ENCODE measurements around the gene GEMIN8.

GEMIN8 gene

DNA sequence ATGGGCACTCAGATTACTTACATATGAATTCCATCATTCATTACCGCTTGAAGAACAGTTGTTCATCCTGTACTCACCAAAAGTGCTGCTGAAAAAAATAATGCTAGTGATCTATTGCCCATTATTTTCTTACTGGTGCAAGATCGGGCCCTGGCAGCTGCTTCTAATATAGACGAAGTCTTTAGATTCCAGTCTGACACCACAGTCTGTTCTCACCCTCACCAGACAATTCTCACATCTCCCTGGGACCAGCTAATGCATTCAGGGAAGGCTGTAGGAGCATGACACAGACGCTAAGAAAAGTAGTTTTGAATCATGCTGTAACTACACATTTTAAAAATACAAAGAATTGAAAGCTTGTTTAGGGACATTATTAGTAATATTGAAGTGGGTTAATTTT lies 13.8 kb downstream of the GEMIN8 start:
- no peak for DNase-seq (ENCODE audit: low read depth in 2 of 2)

DNA sequence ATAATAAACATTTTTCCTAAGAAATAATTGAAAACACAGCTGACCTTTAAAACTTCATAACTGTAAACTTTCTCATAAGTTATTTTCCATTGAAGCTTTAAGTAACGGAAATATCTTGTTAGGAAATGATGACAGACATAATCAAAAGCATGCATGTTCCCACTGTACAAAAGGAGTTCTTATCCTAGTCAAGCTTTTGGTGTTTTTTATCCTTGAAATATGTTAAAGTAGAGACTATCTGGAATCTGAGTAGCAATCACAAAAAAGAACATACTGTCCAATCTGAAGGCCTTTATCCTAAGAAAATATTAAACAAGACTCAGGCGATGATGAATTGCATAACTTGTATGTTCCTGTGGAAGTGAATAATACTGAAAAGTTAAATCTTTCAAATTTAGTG lies 14.4 kb downstream of the GEMIN8 start:
- DNase-seq (ENCODE audit: low read depth in 2 of 2): no peak

DNA sequence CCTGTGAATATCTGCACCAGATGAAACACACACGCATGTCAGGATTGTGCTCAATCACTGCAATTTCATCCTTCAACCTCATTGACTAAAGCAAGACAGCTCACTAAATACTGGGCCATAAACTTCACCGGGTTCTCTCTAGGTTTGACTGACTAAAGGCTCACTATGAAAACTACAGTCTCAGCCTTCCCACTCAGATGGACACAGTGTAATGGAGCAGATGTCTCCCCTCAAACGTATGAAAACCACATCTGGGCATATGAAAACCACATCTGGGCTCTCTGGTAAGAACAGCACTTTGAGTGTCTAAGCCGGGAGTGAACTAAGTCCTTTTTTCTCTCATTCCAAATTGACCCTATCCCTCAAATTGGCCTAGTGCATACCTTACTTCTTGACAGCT lies 15.2 kb downstream of the GEMIN8 start:
- no peak for DNase-seq (ENCODE audit: low read depth in 2 of 2)

DNA sequence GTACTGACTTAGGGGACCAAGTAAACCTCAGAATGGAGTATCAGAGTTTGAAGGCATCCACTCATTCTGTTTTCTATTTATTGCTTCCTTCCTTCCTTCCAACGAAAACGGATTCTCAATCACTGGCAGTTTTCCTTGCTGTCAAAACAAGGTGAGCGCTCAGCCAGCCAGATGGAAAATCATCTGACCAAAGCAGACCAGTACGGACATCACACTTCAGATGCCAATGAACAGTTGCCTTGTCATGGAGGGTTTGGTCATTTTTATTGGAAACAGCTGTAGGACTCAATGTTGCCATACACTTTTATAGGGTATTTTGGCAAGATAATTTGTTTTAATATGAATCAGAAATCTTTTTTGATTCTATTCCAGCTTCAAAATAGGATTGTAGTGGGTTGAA lies 16.6 kb downstream of the GEMIN8 start:
- DNase-seq (ENCODE audit: low read depth in 2 of 2): no peak

DNA sequence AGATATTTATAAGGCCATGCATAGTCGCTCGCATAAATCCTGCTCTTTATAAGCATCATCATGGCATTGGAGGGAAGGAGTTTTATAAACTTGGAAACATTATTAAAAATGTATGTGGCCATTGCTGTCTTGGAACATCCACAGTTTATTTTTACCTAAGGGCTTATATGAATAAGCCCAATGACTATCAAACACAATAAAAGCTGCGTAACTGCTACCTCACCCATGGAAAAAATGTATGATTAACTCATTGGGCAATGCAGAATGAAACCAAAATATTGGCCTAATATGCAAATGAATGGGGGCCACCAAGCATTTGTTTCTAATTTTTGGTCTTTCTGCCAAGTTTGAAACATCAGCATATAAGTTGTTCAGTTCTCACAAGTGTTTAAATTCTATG lies 19.1 kb downstream of the GEMIN8 start:
- DNase-seq (ENCODE audit: low read depth in 2 of 2): no peak

DNA sequence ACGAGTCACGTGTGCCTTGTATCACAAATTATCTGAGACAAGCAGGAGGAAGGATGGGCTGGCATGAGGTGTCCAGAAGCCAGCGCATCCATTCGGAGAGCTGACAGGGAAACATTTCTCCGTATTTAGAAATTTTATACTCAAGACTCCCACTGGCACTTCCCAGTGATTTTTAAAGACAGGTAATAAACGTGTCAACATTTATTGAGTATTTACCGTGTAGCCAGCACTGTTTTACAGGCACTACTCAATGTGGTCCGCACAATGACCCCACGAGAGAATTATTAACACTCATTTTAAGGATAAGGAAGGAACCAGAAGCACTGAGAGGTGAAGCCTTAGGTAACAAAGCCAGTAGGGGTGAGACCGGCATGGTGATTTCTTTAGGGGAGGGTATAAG lies 23.2 kb downstream of the GEMIN8 start:
- DNase-seq (ENCODE audit: low read depth in 2 of 2): no peak

DNA sequence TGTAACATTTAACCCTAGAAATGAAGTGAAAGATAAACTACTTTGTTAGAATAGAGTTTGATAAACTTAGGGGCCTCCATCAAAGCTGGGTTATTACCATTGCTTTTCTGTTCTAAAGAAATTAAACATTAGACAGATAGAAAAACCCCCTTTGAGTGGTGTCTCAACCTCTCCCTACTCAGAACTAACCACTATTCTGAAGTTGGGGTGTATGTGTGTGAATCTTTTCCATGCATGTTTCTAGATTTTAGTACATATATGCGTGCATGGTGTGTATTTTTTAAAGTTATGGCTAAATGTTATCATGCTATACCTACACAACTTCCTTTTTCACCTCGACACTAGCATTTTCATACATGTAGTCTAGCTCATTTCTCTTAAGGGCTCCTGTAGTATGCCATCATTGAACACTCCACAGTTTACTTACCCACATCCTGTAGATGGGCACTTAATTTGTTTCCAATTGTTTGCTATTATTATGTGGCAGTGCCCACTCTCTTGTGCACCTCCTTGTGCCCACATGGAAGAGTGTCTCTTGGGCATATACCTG lies 25.7 kb downstream of the GEMIN8 start:
- no peak for DNase-seq (ENCODE audit: low read depth in 2 of 2)

DNA sequence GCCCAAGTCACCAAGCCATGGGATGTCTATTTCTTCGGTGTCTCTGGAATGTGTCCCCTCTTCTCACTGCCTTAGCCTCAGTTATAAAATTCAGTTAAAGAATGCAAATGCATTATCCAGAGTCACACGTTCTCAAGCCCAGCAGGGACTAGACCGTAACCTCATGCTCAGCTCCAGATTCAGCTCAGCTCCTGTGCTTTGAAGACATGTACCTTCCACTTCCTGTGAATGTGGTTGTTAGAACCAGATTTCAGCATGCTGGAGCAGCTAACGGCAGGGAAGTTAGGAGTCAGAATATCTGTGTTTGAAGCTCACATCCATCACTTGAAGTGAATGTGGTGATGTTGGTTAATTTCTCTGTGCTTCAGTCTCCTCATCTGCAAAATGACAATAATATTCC lies 26.7 kb downstream of the GEMIN8 start:
- no peak for DNase-seq (ENCODE audit: low read depth in 2 of 2)

DNA sequence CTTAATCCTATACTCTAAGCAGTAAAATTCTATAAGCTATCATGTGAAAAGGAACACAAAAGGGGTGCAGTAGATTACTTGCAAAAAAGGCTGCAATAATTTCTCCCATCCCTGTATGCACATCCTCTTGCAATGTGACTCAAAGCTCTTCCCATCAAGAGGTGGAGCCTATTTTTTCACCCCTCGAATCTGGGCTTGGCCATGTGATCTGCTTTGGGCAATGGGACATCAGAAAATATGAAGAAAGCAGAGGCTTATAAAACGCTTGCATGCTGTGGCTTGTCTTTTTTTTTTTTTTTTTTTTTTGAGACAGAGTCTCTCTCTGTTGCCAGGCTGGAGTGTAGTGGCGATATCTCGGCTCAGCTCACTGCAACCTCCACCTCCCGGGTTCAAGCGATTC lies 33.0 kb downstream of the GEMIN8 start:
- DNase-seq (ENCODE audit: low read depth in 2 of 2): no peak

DNA sequence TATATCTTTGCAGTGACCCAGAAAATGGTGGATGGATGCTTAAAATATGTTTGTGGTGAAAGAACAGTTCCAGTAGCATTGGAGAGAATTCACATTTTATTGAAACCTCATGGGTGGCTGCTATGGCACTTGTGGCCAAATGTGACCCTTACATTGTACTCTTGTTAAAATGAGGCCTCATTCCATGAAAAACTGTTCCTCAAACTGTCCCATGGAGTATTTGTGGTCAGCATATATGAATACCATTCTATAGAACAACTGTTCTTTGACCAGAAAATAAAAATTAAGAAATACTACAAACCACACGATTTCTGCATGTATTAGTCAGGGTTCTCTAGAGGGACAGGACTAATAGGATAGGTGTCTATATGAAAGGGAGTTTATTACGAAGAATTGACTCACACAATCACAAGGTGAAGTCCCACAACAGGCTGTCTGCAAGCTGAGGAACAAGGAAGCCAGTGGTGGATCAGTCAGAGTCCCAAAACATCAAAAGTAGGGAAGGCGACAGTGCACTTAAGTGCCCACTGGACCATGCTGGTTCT lies 35.1 kb downstream of the GEMIN8 start:
- no peak for DNase-seq (ENCODE audit: low read depth in 2 of 2)

DNA sequence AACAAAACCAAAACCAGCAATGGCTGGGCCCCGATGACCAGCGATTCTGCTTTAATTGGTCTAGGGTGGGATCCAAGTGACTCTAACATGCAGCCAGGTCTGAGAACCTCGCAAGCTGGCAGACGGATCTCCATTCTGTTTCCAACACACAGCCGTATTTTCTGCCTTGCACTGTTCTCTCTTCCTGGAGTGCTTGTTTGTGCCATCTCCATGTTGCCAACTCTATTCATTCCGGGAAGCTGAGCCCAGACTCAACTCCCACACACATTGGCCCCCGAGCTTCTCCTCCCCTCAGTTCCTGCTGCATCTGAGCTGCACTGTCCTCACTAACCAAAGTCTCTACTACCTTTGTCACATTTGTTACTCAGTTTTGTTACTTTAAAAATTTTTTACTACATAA lies 35.6 kb downstream of the GEMIN8 start:
- no peak for DNase-seq (ENCODE audit: low read depth in 2 of 2)

DNA sequence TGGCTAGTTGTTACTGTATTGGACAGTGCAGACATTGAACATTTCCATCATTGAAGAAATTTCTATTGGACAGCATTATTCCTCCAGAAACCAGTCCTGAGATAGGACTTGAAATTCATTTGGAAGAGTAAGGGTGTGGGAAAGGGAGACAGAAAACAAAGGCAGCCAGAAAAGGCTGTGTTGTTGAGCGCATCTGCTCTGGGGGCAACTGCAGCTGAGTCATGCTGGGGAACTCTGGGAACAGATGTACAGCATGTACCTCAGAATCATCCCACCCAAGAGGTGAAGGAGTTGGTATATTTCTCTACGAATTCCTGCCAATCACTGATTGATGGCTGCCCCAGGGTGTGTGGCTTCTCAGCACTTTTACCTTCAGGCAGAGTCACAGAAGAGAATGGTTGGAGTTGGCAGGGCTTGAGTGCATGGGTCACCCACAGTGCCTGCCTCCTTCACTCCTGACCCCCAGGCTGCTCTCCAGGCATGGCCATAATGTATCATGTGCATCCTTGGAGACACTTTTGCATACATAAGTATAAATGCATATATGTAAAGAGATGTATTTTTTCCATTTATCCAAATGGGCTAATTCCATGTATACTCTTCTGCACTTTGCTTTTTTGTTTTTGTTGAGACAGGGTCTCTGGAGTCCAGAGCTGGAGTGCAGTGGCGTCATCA lies 39.4 kb downstream of the GEMIN8 start:
- no peak for DNase-seq (ENCODE audit: low read depth in 2 of 2)

DNA sequence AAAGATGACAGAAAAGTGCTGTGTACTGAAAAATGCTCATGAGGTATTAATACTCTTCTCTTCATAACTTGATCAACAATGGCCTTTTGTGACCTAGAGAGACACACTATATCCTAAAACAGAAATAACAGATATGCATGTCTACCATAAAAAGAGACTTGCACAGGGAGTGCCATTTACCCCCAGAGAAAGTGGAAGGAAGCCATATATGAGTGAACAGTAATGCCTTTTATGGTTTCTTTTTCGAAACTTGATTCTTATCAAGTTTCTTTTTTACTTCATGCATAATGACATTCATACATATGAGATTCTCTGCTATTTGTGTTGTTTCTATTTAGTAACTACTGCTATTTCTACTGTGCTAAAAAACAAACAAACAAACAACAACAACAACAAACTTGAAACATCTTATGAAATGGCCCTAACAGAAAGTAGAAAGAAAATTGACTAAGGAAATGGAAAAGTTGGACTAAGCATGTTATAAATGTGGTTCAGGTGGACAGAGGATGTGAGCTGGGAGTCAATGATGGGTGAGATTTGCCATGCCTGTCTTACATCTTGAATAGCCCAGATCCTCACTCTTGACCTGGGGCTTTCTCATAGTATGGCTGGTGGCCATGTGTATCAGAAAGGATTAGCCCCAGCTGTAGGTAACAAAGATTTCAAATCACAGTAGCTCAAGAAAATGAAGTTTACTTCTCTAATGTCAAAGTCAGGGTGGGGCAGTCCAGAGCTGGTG lies 43.8 kb downstream of the GEMIN8 start:
- no peak for DNase-seq (ENCODE audit: low read depth in 2 of 2)

DNA sequence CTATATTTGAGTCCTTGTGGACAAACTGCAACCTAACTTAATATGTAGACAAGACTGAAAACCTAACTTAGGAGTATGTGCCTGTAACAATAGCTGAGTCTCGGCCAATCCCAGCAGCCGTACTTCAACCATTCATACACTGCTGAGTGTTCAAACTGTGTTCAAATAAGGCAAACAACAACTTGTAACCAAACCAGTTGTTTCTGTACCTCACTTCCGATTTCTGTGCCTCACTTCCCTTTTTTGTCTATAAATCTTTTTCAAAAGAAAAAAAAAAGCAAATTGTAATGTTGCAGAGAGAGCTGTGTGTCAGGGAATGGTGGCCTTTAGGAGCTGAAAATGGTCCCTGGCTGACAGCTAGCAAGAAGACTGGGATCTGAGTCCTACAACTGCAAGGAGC lies 46.0 kb downstream of the GEMIN8 start:
- DNase-seq (ENCODE audit: low read depth in 2 of 2): no peak

DNA sequence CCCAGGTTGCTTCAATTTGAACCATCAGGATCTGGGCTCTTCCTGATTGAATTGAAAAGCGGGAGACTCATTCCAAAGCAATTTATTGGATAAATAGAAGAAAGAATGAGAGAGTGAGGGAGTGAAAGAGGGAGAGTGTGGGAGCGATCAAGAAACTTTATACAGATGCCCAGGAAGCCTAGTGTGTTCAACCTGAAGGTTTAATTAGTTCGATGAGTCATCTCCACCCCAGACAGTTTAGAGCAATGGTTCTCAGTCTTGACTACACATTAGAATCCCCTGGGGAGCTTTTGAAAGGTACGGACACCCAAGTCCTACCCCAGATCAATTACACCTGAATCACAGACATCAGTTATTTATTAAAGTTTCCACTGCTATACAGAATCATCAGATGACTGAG lies 61.5 kb downstream of the GEMIN8 start:
- DNase-seq (ENCODE audit: low read depth in 2 of 2): no peak

DNA sequence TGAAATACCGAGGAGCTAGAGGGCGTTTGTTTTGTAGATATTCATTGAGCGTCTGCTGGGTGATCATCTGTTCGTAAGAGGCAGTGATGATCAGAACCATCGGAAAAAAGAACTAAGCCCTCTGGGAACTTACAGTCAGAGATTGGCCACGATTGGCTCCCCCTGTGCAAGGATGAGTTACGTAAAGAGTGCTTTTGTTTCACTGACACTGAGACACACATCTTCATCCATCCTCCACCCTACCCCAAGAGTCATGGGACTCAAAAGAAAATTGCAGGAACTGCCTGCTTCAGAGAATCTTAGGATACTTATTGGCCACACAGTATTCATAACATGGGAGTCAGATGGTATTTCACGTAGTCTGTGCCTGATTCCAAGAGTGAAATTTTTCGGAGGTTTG lies 62.1 kb downstream of the GEMIN8 start:
- no peak for DNase-seq (ENCODE audit: low read depth in 2 of 2)

DNA sequence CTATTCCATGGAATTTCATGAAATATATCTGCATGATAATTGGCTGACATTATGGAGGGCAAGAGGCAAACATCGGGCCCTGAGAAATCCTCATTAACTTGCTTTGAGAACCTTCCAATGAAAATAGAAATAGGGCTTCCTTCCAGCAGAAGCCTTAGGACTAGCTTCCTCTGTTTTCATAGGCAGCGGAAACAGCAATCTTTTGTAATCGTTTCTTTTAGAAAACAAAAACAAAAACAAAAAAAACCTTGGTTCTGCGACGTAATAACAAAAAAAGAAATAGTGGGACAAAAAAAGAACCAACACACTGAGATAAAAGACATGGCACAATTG lies 62.9 kb downstream of the GEMIN8 start:
- no peak for DNase-seq (ENCODE audit: low read depth in 2 of 2)

DNA sequence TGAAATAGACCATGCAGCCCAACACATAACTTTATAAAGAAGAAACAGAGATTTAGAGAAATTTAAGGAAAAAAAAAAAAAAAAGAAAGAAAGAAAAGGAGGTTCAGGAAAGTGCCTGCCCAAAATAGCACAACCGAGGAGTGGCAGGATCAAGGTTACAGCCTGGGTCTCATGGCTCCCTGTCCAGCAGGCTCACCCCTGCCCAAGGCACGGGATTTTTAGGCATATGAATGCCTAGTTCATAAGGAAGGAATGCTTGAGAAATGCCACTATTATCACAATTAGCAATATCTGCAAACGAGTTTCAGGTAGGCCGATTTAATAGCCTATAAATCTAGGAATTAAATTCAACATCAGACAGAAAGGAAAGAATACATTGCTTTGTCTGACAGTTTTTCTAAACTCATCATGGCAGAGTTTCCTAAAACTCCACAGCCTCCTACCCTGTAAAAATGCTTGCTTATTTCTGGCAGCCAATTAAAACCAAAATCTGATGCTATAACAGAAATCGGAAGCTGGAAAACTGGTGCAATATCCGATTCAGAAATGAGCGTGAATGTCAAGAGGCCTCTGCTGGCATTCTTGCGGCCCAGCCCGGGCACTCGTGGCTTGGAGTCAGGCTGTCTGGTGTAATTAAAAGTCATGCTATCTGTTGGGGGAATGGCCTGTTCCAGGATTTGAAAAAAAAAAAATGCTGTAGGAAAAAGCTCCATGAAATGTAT lies 63.5 kb downstream of the GEMIN8 start:
- no peak for DNase-seq (ENCODE audit: low read depth in 2 of 2)

DNA sequence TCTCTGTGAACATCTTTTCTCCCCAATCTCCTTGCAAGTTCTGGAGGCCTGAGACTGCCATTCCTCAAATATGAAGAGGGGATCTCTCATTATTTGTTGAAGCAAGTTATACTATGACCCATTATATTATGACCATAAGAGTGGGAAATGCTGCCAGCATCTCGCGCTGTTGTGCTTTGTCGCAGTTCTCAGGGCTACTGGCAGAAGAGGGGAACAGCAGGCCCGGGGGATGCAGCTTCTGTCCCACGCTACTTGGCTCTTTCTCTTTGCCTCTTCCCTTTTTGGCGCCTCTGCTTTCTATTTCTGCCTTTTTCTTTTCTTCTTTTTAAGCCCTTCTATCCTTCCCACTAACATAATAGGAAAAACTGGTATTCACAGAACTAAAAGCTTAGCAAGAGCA lies 64.2 kb downstream of the GEMIN8 start:
- DNase-seq (ENCODE audit: low read depth in 2 of 2): no peak

DNA sequence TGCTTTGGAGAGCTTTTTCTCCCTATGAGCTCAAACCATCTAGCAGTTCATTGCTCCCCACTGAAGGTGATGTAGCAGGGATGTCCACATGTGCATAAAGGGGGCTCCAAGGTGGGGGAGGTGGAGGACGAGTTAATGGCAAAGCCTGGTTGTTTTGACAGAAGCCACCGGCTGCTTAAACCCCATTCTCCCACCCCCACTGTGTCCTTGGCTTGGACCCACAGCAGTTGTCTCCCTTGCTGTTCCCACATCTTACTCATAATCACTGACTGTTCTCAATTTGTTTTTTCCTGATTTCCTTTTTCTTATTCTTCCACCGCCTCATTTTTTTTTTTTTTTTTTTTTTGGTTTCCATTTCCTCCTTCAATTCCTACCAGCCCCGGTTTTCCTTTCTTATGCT lies 72.7 kb downstream of the GEMIN8 start:
- no peak for DNase-seq (ENCODE audit: low read depth in 2 of 2)

Measured in stimulated activated CD8-positive, alpha-beta memory T cell treated with anti-CD3 and anti-CD28 coated beads, Interleukin-2, amount 100 ng/mL, for 1 hour (primary cell).